ENCODE results near the gene HECA. TPM values are rescaled to one million over a fixed set of nuclear protein-coding genes. Genes with fewer than 3 reads are reported as not detected.
A peak's percentile ranks its signal among the peaks of the same experiment; 100 is the strongest.

HECA gene
- total and polyA plus RNA-seq, 10 of the 15 experiments (the other 5 are each of a cell fraction or from before 2014, with no cell fraction given) = 0.52 to 7.2 (median 2.7) TPM

GRCh38 chr6:139133262-139134063 is 1.4 kb upstream of the HECA start:
- Histone ChIP-seq H3K9me3 (replicated peaks; ENCODE audit: control insufficient read depth, insufficient read depth, low read length) (no peaks in the 10 kb centered on the region), H3K4me2 (ENCODE audit: control insufficient read depth, insufficient read depth) (peak overlapping the region; percentile 21; the same call in 1 of the 2 replicates), H2AFZ (ENCODE audit: control insufficient read depth, low read depth, low read length) (peak overlapping the region; percentile 9; the same call in 1 of the 2 replicates), H3K36me3 (ENCODE audit: control insufficient read depth in 2 of 2, insufficient read depth in 2 of 2, low read length in 1 of 2) (no peaks in the 10 kb centered on the region), H4K20me1 (ENCODE audit: control insufficient read depth, insufficient read depth) (no peaks in the 10 kb centered on the region), H3K27ac (ENCODE audit: control insufficient read depth, insufficient read depth) (no peak overlapping the region), H3K4me3 (no peak overlapping the region), H3K4me1 (ENCODE audit: control insufficient read depth, insufficient read depth, low read length) (peaks cover 6% of the 10 kb centered on the region), H3K9ac (ENCODE audit: control insufficient read depth, insufficient read depth, low read length) (no peak overlapping the region), H3K79me2 (ENCODE audit: control insufficient read depth, insufficient read depth, low read length) (no peaks in the 10 kb centered on the region), H3K27me3 (replicated peaks in 1 of 2; ENCODE audit: control insufficient read depth in 2 of 2, insufficient read depth in 2 of 2, low read length in 1 of 2) (no peaks in the 10 kb centered on the region)
- SMC1A ChIA-PET (ENCODE audit: uncharacterized antibody, unreplicated experiment) = interaction anchor here (0.5 to 2.4 kb wide), 9 partner anchors 8 to 317 kb away, joined by 4 to 12 read pairs (median 5); partner anchors contain the start of gene CITED2
- intact Hi-C loops (cut with micrococcal nuclease; ENCODE audit: unreplicated experiment) = no loop called here
- RAD21 ChIA-PET (ENCODE audit: unreplicated experiment) = interaction anchor here (0.8 to 1.6 kb wide), 4 partner anchors 28 to 231 kb away, joined by 3 to 6 read pairs (median 4); no protein-coding TSS in a partner anchor
- FAIRE-seq = no peak
- under 1% methylated on average over 11 of the region's 11 CpGs for WGBS (ENCODE audit: insufficient coverage, insufficient replicate concordance, low lambda C conversion rate, missing lambda C conversion rate)
- CTCF ChIA-PET = interaction anchor here (0.6 to 1.9 kb wide), 13 partner anchors 8 to 543 kb away, joined by 3 to 9 read pairs (median 4); no protein-coding TSS in a partner anchor
- POLR2A ChIA-PET = interaction anchor here (1.1 kb wide), 1 partner anchor 177 kb away, joined by 4 read pairs; no protein-coding TSS in a partner anchor
- no peak for DNase-seq (ENCODE audit: low read depth, low spot score)
- TF ChIP-seq TBL1XR1 (IDR thresholded peaks at IDR 0.05; ENCODE audit: low read depth, low read length) (no peak), PKNOX1 (IDR thresholded peaks at IDR 0.05) (0 out of 2 replicates have a peak, but pooled peaks have one; percentile 20), ZBTB33 (IDR thresholded peaks at IDR 0.05) (no peak), SPI1 (IDR thresholded peaks at IDR 0.05; ENCODE audit: borderline replicate concordance, insufficient read depth, low read depth, low read length) (0 out of 2 replicates have a peak, but pooled peaks have one; percentile 2), POU2F2 (IDR thresholded peaks at IDR 0.05; ENCODE audit: borderline replicate concordance, low read depth, low read length) (peak; percentile 50; the same call in 1 of the 3 replicates), PAX8 (IDR thresholded peaks at IDR 0.05) (no peak), NFYB (IDR thresholded peaks at IDR 0.05; ENCODE audit: insufficient read depth, low read depth, low read length) (peak; percentile 80)
- in situ Hi-C loops (cut with MboI) = no loop called here
- ATAC-seq = peak; percentile 55
- BruUV-seq (replicated peaks) = no TSS peak
